ENCODE results near the gene EYS. TPM values are rescaled to one million over a fixed set of nuclear protein-coding genes. Genes with fewer than 3 reads are reported as not detected.

EYS gene
- total and polyA plus RNA-seq, 2 of the 8 experiments (the other 6 are each of a cell fraction or from before 2014, with no cell fraction given) = 0.05 to 0.13 TPM

DNA sequence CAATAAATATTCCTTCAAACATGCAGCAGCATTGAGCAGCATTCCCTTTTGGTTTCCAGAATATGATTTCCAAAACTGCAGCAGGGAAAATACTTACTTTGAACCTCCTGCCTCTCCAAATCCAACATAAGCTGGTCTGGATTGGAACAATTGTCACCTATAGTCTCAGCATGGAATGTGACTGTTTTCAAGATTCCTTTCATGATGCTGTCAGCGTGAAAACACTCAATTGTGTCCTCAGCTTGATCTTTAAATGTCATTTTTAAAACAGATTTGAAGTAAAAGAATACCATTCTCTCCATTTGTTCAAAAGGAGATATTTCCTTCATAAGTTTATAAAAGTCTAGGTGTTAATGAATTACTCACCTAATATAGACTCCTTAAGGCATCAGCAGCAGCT is 993.9 kb downstream of the EYS start:
- Histone ChIP-seq H3K14ac (ENCODE audit: insufficient read length) (no peak overlapping the region), H2AK5ac (ENCODE audit: low read depth, low read length) (no peak overlapping the region), H4K91ac (replicated peaks; ENCODE audit: insufficient read length, low read length) (no peak overlapping the region), H3K4me2 (ENCODE audit: insufficient read depth in 1 of 2, low read depth in 2 of 2, low read length in 2 of 2) (no peak overlapping the region), H3K27me3 (replicated peaks in 1 of 4; ENCODE audit: control insufficient read depth in 3 of 4, extremely low read depth in 1 of 4, insufficient read depth in 3 of 4, low read length in 3 of 4) (no peaks in the 10 kb centered on the region), H3K79me2 (ENCODE audit: control insufficient read depth in 1 of 2, insufficient read depth in 2 of 2, low read length in 2 of 2) (no peaks in the 10 kb centered on the region), H3K9ac (replicated peaks in 1 of 4; ENCODE audit: extremely low read depth in 1 of 4, low read depth in 3 of 4, low read length in 3 of 4) (no peak overlapping the region), H3K23ac (ENCODE audit: insufficient read length) (no peak overlapping the region), H3K23me2 (ENCODE audit: low read depth, low read length) (no peaks in the 10 kb centered on the region), H3K36me3 (ENCODE audit: control insufficient read depth in 2 of 4, insufficient read depth in 4 of 4, low read length in 3 of 4) (no peaks in the 10 kb centered on the region), H4K5ac (ENCODE audit: insufficient read length, low read depth, low read length) (no peak overlapping the region), H3K79me1 (ENCODE audit: low read depth, low read length) (no peaks in the 10 kb centered on the region), H4K8ac (ENCODE audit: extremely low read depth, insufficient read depth, low read length) (no peak overlapping the region), H2BK5ac (ENCODE audit: low read depth, low read length) (no peak overlapping the region), H2AFZ (ENCODE audit: low read length) (no peak overlapping the region), H2BK12ac (ENCODE audit: low read depth, low read length) (no peak overlapping the region), H3K18ac (ENCODE audit: extremely low read depth, low read length) (no peak overlapping the region), H3K27ac (ENCODE audit: low read depth, low read length) (no peak overlapping the region), H2BK20ac (ENCODE audit: low read length) (no peak overlapping the region), H4K20me1 (replicated peaks in 1 of 2; ENCODE audit: control insufficient read depth in 1 of 2, insufficient read depth in 2 of 2, low read length in 2 of 2) (no peaks in the 10 kb centered on the region), H3K4me1 (replicated peaks in 1 of 4; ENCODE audit: control insufficient read depth in 3 of 4, insufficient read depth in 4 of 4, low read length in 3 of 4) (no peaks in the 10 kb centered on the region), H3K4ac (replicated peaks; ENCODE audit: insufficient read length, low read depth, low read length) (no peak overlapping the region), H3K4me3 (ENCODE audit: extremely low read depth in 1 of 4, insufficient read depth in 2 of 4, low read depth in 3 of 4, low read length in 4 of 4) (no peak overlapping the region), H2BK15ac (ENCODE audit: low read length) (no peak overlapping the region), H3K9me3 (ENCODE audit: insufficient read depth in 2 of 2, low read depth in 1 of 2, low read length in 1 of 2) (no peaks in the 10 kb centered on the region), H2BK120ac (replicated peaks; ENCODE audit: low read depth, low read length) (no peak overlapping the region), H3K56ac (replicated peaks; ENCODE audit: insufficient read length, low read depth, low read length) (no peak overlapping the region)
- ChIA-PET CTCF (ENCODE audit: partially characterized antibody) (no interaction called here), POLR2A (ENCODE audit: partially characterized antibody) (no interaction called here)
- 94% methylated on average over 1 of the region's 1 CpG; no CpG with 5 or more reads in 1 of the 2 experiments for WGBS, 2 experiments (ENCODE audit: extremely low coverage in 1 of 2, insufficient coverage in 1 of 2, insufficient read length in 1 of 2, insufficient replicate concordance in 2 of 2, low coverage in 1 of 2, low lambda C conversion rate in 2 of 2, missing lambda C conversion rate in 1 of 2)
- FAIRE-seq = no peak
- no peak for TF ChIP-seq SRF (IDR thresholded peaks at IDR 0.05; ENCODE audit: low read depth, low read length)
- TF ChIP-seq, protein P1, sequence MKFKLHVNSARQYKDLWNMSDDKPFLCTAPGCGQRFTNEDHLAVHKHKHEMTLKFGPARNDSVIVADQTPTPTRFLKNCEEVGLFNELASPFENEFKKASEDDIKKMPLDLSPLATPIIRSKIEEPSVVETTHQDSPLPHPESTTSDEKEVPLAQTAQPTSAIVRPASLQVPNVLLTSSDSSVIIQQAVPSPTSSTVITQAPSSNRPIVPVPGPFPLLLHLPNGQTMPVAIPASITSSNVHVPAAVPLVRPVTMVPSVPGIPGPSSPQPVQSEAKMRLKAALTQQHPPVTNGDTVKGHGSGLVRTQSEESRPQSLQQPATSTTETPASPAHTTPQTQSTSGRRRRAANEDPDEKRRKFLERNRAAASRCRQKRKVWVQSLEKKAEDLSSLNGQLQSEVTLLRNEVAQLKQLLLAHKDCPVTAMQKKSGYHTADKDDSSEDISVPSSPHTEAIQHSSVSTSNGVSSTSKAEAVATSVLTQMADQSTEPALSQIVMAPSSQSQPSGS (IDR thresholded peaks at IDR 0.05; ENCODE audit: low read length) = no peak
- TF ChIP-seq JUND (IDR thresholded peaks at IDR 0.05; ENCODE audit: low read length) = no peak
- TF ChIP-seq, protein P2, sequence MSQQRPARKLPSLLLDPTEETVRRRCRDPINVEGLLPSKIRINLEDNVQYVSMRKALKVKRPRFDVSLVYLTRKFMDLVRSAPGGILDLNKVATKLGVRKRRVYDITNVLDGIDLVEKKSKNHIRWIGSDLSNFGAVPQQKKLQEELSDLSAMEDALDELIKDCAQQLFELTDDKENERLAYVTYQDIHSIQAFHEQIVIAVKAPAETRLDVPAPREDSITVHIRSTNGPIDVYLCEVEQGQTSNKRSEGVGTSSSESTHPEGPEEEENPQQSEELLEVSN (IDR thresholded peaks at IDR 0.05) = no peak
- TF ChIP-seq TAF1 (IDR thresholded peaks at IDR 0.05; ENCODE audit: low read depth, low read length) = no peak
- no peak for TF ChIP-seq GTF2F1 (IDR thresholded peaks at IDR 0.05; ENCODE audit: borderline replicate concordance, low read depth, low read length)
- TF ChIP-seq GABPA (IDR thresholded peaks at IDR 0.05; ENCODE audit: borderline replicate concordance, insufficient read depth, low read length) = no peak
- no peak for TF ChIP-seq NANOG (IDR thresholded peaks at IDR 0.05; ENCODE audit: insufficient read depth, low read depth, low read length, poor library complexity, severe bottlenecking)
- DNase-seq (ENCODE audit: low read depth in 1 of 2, low spot score in 2 of 2) = no peak

All from H1 (cell line).